GM12878 (cell line): Measurements from ENCODE around the gene MRAS. TPM values are rescaled to one million over a fixed set of nuclear protein-coding genes. Genes with fewer than 3 reads are reported as not detected.

Source experiments
- ASH2L ChIP-seq: fragments of 300-600, 200-600 bp; sonication (generic); IDR thresholded peaks from 2 replicates; pipeline ENCODE4 v1.6.1; 2017; ENCODE audit warnings: low read depth, mild to moderate bottlenecking, borderline replicate concordance
- ATF7 ChIP-seq: fragments of 450-650 bp; IDR thresholded peaks from 2 replicates; pipeline ENCODE4 v1.6.1; 2016; ENCODE audit warnings: low read depth, mild to moderate bottlenecking
- BHLHE40 ChIP-seq, 2 experiments: fragments of 450-650 bp in 1 of 2; IDR thresholded peaks; 2 replicates each; pipeline ENCODE4 v1.6.1; 2011 to 2017; ENCODE audit warnings: low read depth in 2 of 2, borderline replicate concordance in 1 of 2, improper control_type of control experiment in 1 of 2, low read length in 1 of 2, mild to moderate bottlenecking in 1 of 2
- BMI1 ChIP-seq: fragments of 450-650 bp; IDR thresholded peaks from 2 replicates; pipeline ENCODE4 v1.6.1; 2016; ENCODE audit warnings: mild to moderate bottlenecking, moderate library complexity, borderline replicate concordance
- CHD2 ChIP-seq: IDR thresholded peaks from 2 replicates; pipeline ENCODE4 v1.6.1; 2011; ENCODE audit warnings: low read depth, low read length, improper control_type of control experiment, borderline replicate concordance
- EGR1 ChIP-seq, 2 experiments: IDR thresholded peaks; 1 replicate in 1 of 2; 2 replicates in 1 of 2; pipeline ENCODE4 v1.6.1; 2011 to 2012; ENCODE audit warnings: low read depth in 2 of 2, low read length in 2 of 2, borderline replicate concordance in 1 of 2, mild to moderate bottlenecking in 1 of 2, moderate library complexity in 1 of 2
- EZH2 ChIP-seq: IDR thresholded peaks from 2 replicates; pipeline ENCODE4 v1.6.1; 2012; ENCODE audit warnings: low read depth, mild to moderate bottlenecking, control low read depth, inconsistent platforms, low read length, borderline replicate concordance; ENCODE audit not compliant: control insufficient read depth
- HDGF ChIP-seq: fragments of 450-650 bp; IDR thresholded peaks from 2 replicates; pipeline ENCODE4 v1.6.1; 2016; ENCODE audit warnings: antibody characterized with exemption
- MTA2 ChIP-seq: fragments of 450-650 bp; IDR thresholded peaks from 2 replicates; pipeline ENCODE4 v1.6.1; 2016; ENCODE audit warnings: low read depth, mild to moderate bottlenecking, moderate library complexity
- MXI1 ChIP-seq: fragments of 150-350 bp; IDR thresholded peaks from 2 replicates; pipeline ENCODE4 v1.6.1; 2011; ENCODE audit warnings: low read depth, mild to moderate bottlenecking, inconsistent platforms, low read length, improper control_type of control experiment
- NR2F1 ChIP-seq: fragments of 450-650 bp; conservative IDR thresholded peaks from 2 replicates; pipeline ENCODE4 v1.6.1; 2017; ENCODE audit warnings: mild to moderate bottlenecking
- RELA ChIP-seq: fragments of 450-650 bp; IDR thresholded peaks from 2 replicates; pipeline ENCODE4 v1.8.0; 2014; ENCODE audit warnings: borderline replicate concordance; ENCODE audit not compliant: partially characterized antibody
- SMAD1 ChIP-seq: fragments of 450-650 bp; IDR thresholded peaks from 2 replicates; pipeline ENCODE4 v1.6.1; 2018; ENCODE audit warnings: mild to moderate bottlenecking, low read depth; ENCODE audit not compliant: partially characterized antibody
- TBL1XR1 ChIP-seq: IDR thresholded peaks from 2 replicates; pipeline ENCODE4 v1.6.1; 2012; ENCODE audit warnings: low read depth, low read length, improper control_type of control experiment
- TCF12 ChIP-seq: IDR thresholded peaks from 2 replicates; pipeline ENCODE4 v1.6.1; 2011; ENCODE audit warnings: low read depth, mild to moderate bottlenecking, low read length
- TCF3 ChIP-seq: IDR thresholded peaks from 2 replicates; pipeline ENCODE4 v1.6.1; 2012; ENCODE audit warnings: low read depth, mild to moderate bottlenecking, low read length, borderline replicate concordance; ENCODE audit not compliant: insufficient read depth
- ZSCAN29 ChIP-seq: fragments of 450-650 bp; IDR thresholded peaks from 2 replicates; pipeline ENCODE4 v1.6.1; 2017; ENCODE audit warnings: mild to moderate bottlenecking, moderate library complexity
- polyA plus RNA-seq, 11 experiments: library from polyadenylated mRNA; depleted of rRNA in 4 of 11; unstranded in 6 of 11; stranded (reverse) in 5 of 11; fragments of >200 nt; fragmentation: Nextera tagmentation in 4 of 11; fragmentation: Illumina TruSeq in 1 of 11; extraction: Ambion mirVana in 4 of 11; extraction: Trizol in 1 of 11; gene quantifications; 1 replicate in 1 of 11; 2 replicates in 10 of 11; pipeline versions ENCODE4 v1.2.1 to v1.2.3, GENCODE V29; 2011 to 2016; ENCODE audit warnings: inconsistent platforms in 2 of 11, missing spikeins in 2 of 11, low read depth in 1 of 11
- total RNA-seq, 4 experiments: library from RNA; depleted of rRNA in 3 of 4; stranded (reverse); fragments of >200 nt in 3 of 4; fragmentation: Illumina TruSeq in 1 of 4; extraction: Trizol in 1 of 4; gene quantifications; 2 replicates each; pipeline versions ENCODE4 v1.2.1 to v1.2.3, GENCODE V29; 2013 to 2021
- TF ChIP-seq, protein P1 (sequence below): IDR thresholded peaks from 2 replicates; pipeline ENCODE4 v1.6.1; 2012; ENCODE audit warnings: low read depth, low read length, improper control_type of control experiment
- TF ChIP-seq, protein P2 (sequence below): fragments of 450-650 bp; IDR thresholded peaks from 2 replicates; pipeline ENCODE4 v1.6.1; 2017; ENCODE audit warnings: low read depth, mild to moderate bottlenecking, moderate library complexity
- TF ChIP-seq, protein P3 (sequence below): fragments of 450-650 bp; IDR thresholded peaks from 2 replicates; pipeline ENCODE4 v1.6.1; 2016; ENCODE audit warnings: mild to moderate bottlenecking
- TF ChIP-seq, protein P4 (sequence below): fragments of 450-650 bp; IDR thresholded peaks from 2 replicates; pipeline ENCODE4 v1.6.1; 2016; ENCODE audit warnings: mild to moderate bottlenecking

The MRAS gene
- total and polyA plus RNA-seq, 10 of the 15 experiments (the other 5 are each of a cell fraction or from before 2014, with no cell fraction given), result 0.01 to 0.44 (median 0.17) TPM; not detected in 6

DNA sequence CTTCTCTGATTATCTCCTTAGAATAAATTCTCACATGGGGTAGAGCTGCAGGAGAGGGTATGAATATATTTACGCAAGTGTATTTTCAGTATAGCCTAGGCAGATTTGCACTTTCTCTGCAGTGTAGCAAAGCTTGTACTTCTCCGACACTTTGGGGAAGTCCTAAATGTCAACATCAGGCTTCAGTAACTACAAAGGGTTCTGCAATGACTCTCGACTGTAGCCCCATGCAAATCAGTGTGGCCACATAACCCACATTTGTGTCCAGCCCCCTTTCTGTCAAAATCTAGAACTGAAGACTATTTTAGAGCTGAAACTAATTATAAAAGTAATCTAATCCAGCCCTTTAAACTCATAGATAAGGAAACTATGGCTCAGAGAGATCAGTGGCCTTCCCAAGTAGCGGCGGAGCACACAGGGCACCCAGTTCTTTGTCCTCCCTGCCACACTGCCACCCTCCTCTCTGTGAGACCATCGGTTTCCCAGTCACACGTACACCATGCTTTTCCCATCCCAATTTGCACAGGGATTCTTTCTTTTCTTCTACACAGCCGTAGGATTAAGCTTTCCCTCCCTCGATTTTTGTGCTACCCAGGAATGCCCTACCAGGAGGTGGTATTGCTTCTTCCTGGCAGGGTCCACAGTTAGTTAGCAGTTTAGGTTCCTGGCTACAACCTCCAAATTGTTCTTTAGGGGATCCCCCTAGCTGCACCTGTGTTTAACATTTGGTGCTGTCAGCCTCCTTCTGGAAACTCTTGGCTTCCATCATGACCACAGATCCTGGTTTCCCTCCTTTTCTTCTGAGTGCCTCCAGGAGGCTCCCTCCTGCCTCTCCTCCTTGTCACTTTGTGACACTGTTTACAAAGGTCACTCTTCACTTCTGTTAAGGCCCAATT, 22.9 kb downstream of the MRAS start (continued):
- TF ChIP-seq, protein P1, sequence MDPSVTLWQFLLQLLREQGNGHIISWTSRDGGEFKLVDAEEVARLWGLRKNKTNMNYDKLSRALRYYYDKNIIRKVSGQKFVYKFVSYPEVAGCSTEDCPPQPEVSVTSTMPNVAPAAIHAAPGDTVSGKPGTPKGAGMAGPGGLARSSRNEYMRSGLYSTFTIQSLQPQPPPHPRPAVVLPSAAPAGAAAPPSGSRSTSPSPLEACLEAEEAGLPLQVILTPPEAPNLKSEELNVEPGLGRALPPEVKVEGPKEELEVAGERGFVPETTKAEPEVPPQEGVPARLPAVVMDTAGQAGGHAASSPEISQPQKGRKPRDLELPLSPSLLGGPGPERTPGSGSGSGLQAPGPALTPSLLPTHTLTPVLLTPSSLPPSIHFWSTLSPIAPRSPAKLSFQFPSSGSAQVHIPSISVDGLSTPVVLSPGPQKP, result no peak
- TF ChIP-seq NR2F1 (peak; percentile 83), EZH2 (no peak), TBL1XR1 (peak; percentile 86; the same call in 1 of the 2 replicates), RELA (no peak), MTA2 (peak; percentile 50; the same call in 1 of the 2 replicates), ASH2L (no peak; the same call in 1 of the 2 replicates), ATF7 (no peak), TCF3 (0 out of 2 replicates have a peak, but pooled peaks have one; percentile 37), CHD2 (no peak), TCF12 (no peak), EGR1 (IDR thresholded peaks at IDR 0.05; ENCODE audit: borderline replicate concordance in 1 of 2, low read depth in 2 of 2, low read length in 2 of 2) (no peak), SMAD1 (no peak), HDGF (no peak), ZSCAN29 (no peak), BMI1 (no peak), MXI1 (no peak), BHLHE40 (IDR thresholded peaks at IDR 0.05; ENCODE audit: borderline replicate concordance in 1 of 2, low read depth in 2 of 2, low read length in 1 of 2) (peak; percentile 17 to 37; a peak in 2 of 4 replicates)
- TF ChIP-seq, protein P2, sequence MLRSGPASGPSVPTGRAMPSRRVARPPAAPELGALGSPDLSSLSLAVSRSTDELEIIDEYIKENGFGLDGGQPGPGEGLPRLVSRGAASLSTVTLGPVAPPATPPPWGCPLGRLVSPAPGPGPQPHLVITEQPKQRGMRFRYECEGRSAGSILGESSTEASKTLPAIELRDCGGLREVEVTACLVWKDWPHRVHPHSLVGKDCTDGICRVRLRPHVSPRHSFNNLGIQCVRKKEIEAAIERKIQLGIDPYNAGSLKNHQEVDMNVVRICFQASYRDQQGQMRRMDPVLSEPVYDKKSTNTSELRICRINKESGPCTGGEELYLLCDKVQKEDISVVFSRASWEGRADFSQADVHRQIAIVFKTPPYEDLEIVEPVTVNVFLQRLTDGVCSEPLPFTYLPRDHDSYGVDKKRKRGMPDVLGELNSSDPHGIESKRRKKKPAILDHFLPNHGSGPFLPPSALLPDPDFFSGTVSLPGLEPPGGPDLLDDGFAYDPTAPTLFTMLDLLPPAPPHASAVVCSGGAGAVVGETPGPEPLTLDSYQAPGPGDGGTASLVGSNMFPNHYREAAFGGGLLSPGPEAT, result no peak
- TF ChIP-seq, protein P3, sequence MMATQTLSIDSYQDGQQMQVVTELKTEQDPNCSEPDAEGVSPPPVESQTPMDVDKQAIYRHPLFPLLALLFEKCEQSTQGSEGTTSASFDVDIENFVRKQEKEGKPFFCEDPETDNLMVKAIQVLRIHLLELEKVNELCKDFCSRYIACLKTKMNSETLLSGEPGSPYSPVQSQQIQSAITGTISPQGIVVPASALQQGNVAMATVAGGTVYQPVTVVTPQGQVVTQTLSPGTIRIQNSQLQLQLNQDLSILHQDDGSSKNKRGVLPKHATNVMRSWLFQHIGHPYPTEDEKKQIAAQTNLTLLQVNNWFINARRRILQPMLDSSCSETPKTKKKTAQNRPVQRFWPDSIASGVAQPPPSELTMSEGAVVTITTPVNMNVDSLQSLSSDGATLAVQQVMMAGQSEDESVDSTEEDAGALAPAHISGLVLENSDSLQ, result peak; percentile 48
- TF ChIP-seq, protein P4, sequence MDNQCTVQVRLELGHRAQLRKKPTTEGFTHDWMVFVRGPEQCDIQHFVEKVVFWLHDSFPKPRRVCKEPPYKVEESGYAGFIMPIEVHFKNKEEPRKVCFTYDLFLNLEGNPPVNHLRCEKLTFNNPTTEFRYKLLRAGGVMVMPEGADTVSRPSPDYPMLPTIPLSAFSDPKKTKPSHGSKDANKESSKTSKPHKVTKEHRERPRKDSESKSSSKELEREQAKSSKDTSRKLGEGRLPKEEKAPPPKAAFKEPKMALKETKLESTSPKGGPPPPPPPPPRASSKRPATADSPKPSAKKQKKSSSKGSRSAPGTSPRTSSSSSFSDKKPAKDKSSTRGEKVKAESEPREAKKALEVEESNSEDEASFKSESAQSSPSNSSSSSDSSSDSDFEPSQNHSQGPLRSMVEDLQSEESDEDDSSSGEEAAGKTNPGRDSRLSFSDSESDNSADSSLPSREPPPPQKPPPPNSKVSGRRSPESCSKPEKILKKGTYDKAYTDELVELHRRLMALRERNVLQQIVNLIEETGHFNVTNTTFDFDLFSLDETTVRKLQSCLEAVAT, result no peak
